Endothelial cell of umbilical vein (primary cell): ENCODE data around the gene YY1. TPM values are rescaled to one million over a fixed set of nuclear protein-coding genes. Genes with fewer than 3 reads are reported as not detected.

Source experiments
- BruUV-seq: library from RNA; stranded (reverse); fragments of 400-500 nt; replicated peaks from 2 replicates; lab custom pipeline; 2021; lab: Mats Ljungman, UMichigan
- CTCF ChIA-PET: fragments of 300-600, 350-600 bp; sonication (Branson Sonifier 250); formaldehyde crosslinking; loops from one replicate; lab custom pipeline; 2021; ENCODE audit warnings: antibody characterized with exemption, inconsistent platforms; lab: Charles Lee
- POLR2A ChIA-PET: fragments of 300-600, 350-600 bp; sonication (Branson Sonifier 250); formaldehyde crosslinking; loops from one replicate; lab custom pipeline; 2021; ENCODE audit warnings: antibody characterized with exemption, inconsistent platforms; lab: Charles Lee
- DNase-seq: peaks from one replicate; pipeline ENCODE4 v3.0.0-alpha.2; 2011; ENCODE audit warnings: low read depth, low spot score
- FAIRE-seq: peaks from 2 replicates; lab custom pipeline; 2011; peaks lifted over from hg19 to GRCh38; lab: Jason Lieb, UNC
- H2AFZ ChIP-seq: 2 replicates; pipeline ENCODE4 v1.6.0; 2012; ENCODE audit warnings: low read depth, low read length, control low read depth, inconsistent platforms
- H3K27ac ChIP-seq: 2 replicates; pipeline ENCODE4 v1.5.1; 2011; ENCODE audit warnings: low read depth, mild to moderate bottlenecking, control low read depth, low read length, moderate library complexity; ENCODE audit not compliant: insufficient read depth
- H3K27me3 ChIP-seq, 2 experiments: 2 replicates each; pipeline versions ENCODE4 v1.6.0 to v1.6.1; 2011; ENCODE audit warnings: low read length in 2 of 2, mixed read lengths in 1 of 2; ENCODE audit not compliant: control insufficient read depth in 2 of 2, insufficient read depth in 2 of 2
- H3K36me3 ChIP-seq, 2 experiments: 2 replicates in 1 of 2; 3 replicates in 1 of 2; pipeline ENCODE4 v1.5.1; 2011; ENCODE audit warnings: low read length in 2 of 2, mild to moderate bottlenecking in 1 of 2, moderate library complexity in 1 of 2; ENCODE audit not compliant: control insufficient read depth in 2 of 2, insufficient read depth in 2 of 2; ENCODE audit errors: extremely low read depth in 1 of 2
- H3K4me1 ChIP-seq: 3 replicates; pipeline ENCODE4 v1.5.1; 2011; ENCODE audit warnings: mild to moderate bottlenecking, low read length; ENCODE audit not compliant: control insufficient read depth, insufficient read depth; ENCODE audit errors: extremely low read depth
- H3K4me2 ChIP-seq: 2 replicates; pipeline ENCODE4 v1.6.1; 2011; ENCODE audit warnings: low read length, control low read depth, mixed read lengths; ENCODE audit not compliant: insufficient read depth
- H3K4me3 ChIP-seq, 3 experiments: fragments of 200-600 bp in 1 of 3; sonication (generic), shearing (Covaris generic) in 1 of 3; replicated peaks in 1 of 3; 2 replicates each; pipeline ENCODE4 v1.5.1; 2011 to 2016; ENCODE audit warnings: control low read depth in 3 of 3, low read length in 3 of 3, mild to moderate bottlenecking in 2 of 3, inconsistent platforms in 1 of 3, low read depth in 1 of 3, moderate library complexity in 1 of 3; ENCODE audit not compliant: insufficient read depth in 1 of 3
- H3K79me2 ChIP-seq: 2 replicates; pipeline ENCODE4 v1.6.0; 2012; ENCODE audit warnings: low read length, inconsistent platforms; ENCODE audit not compliant: control insufficient read depth, insufficient read depth
- H3K9ac ChIP-seq: replicated peaks from 2 replicates; pipeline ENCODE3; 2011; ENCODE audit warnings: low read length, control low read depth; ENCODE audit not compliant: insufficient read depth; ENCODE audit errors: extremely low read depth
- H3K9me1 ChIP-seq: replicated peaks from 3 replicates; pipeline ENCODE4 v1.6.0; 2011; ENCODE audit warnings: mild to moderate bottlenecking, low read length; ENCODE audit not compliant: control insufficient read depth, insufficient read depth; ENCODE audit errors: extremely low read depth
- H3K9me3 ChIP-seq: replicated peaks from 2 replicates; pipeline ENCODE4 v1.5.1; 2012; ENCODE audit warnings: low read length, inconsistent platforms; ENCODE audit not compliant: control insufficient read depth, insufficient read depth
- H4K20me1 ChIP-seq: replicated peaks from 2 replicates; pipeline ENCODE3; 2011; ENCODE audit warnings: mild to moderate bottlenecking, low read length; ENCODE audit not compliant: control insufficient read depth, insufficient read depth; ENCODE audit errors: extremely low read depth
- EZH2 ChIP-seq: IDR thresholded peaks from 2 replicates; pipeline ENCODE4 v1.6.1; 2012; ENCODE audit warnings: borderline replicate concordance, low read depth, mild to moderate bottlenecking, moderate library complexity, low read length, inconsistent platforms; ENCODE audit not compliant: severe bottlenecking
- FOS ChIP-seq: IDR thresholded peaks from 2 replicates; pipeline ENCODE4 v1.6.1; 2011; ENCODE audit warnings: mild to moderate bottlenecking, low read length, moderate library complexity, borderline replicate concordance; ENCODE audit not compliant: insufficient read depth
- GATA2 ChIP-seq: IDR thresholded peaks from 2 replicates; pipeline ENCODE4 v1.7.0; 2011; ENCODE audit warnings: low read depth, mild to moderate bottlenecking, moderate library complexity, mixed read lengths, low read length; ENCODE audit not compliant: insufficient read length, insufficient read depth
- JUN ChIP-seq: IDR thresholded peaks from 2 replicates; pipeline ENCODE4 v1.6.1; 2011; ENCODE audit warnings: borderline replicate concordance, low read depth; ENCODE audit not compliant: insufficient read length, insufficient read depth
- MYC ChIP-seq: IDR thresholded peaks from one replicate; pipeline ENCODE4 v1.6.1; 2011; ENCODE audit warnings: mild to moderate bottlenecking, low read depth, low read length
- POLR2A ChIP-seq: IDR thresholded peaks from 2 replicates; pipeline ENCODE4 v1.6.1; 2012; ENCODE audit warnings: low read depth, mild to moderate bottlenecking, control low read depth, low read length
- POLR2AphosphoS5 ChIP-seq: IDR thresholded peaks from 2 replicates; pipeline ENCODE4 v1.6.1; 2012; ENCODE audit warnings: low read depth, mild to moderate bottlenecking, control low read depth, low read length, moderate library complexity; ENCODE audit not compliant: insufficient read depth
- dilution Hi-C: fragments of 300-500 bp; cut with MboI; formaldehyde crosslinking; loops from one replicate; pipeline ENCODE4 v1.15.0; 2019; ENCODE audit warnings: low sequenced_read_pairs; ENCODE audit not compliant: extremely low pct_ligation_motif_present
- intact Hi-C: fragments of 100-400 bp; cut with micrococcal nuclease; formaldehyde crosslinking; loops from one replicate; pipeline ENCODE4 v1.10.0; 2022
- polyA plus RNA-seq, 4 experiments: library from polyadenylated mRNA; depleted of rRNA in 3 of 4; stranded (reverse) in 3 of 4; unstranded in 1 of 4; fragments of >200 nt; gene quantifications; 2 replicates each; pipeline versions ENCODE4 v1.2.1 to v1.2.3, GENCODE V29; 2011 to 2012; ENCODE audit warnings: missing spikeins in 1 of 4
- total RNA-seq: library from RNA; stranded (reverse); gene quantifications from 2 replicates; pipeline ENCODE4 v1.2.3, GENCODE V29; 2021
- TF ChIP-seq, protein P1 (sequence below): IDR thresholded peaks from 2 replicates; pipeline ENCODE4 v1.6.1; 2011; ENCODE audit not compliant: insufficient read depth, insufficient read length
- TF ChIP-seq, protein P2 (sequence below), 2 donors: IDR thresholded peaks; 1 replicate in 1 of 2; 2 replicates in 1 of 2; pipeline ENCODE4 v1.5.1; 2011; ENCODE audit warnings: low read length in 2 of 2, mild to moderate bottlenecking in 2 of 2, moderate library complexity in 2 of 2, control low read depth in 1 of 2, inconsistent platforms in 1 of 2, low read depth in 1 of 2; ENCODE audit not compliant: insufficient read depth in 1 of 2; ENCODE audit errors: extremely low read depth in 1 of 2

YY1 gene
- total and polyA plus RNA-seq, 2 donors (not counting 3 experiments of a cell fraction or from before 2014, with no cell fraction given), result 23.5 to 78.6 TPM

DNA sequence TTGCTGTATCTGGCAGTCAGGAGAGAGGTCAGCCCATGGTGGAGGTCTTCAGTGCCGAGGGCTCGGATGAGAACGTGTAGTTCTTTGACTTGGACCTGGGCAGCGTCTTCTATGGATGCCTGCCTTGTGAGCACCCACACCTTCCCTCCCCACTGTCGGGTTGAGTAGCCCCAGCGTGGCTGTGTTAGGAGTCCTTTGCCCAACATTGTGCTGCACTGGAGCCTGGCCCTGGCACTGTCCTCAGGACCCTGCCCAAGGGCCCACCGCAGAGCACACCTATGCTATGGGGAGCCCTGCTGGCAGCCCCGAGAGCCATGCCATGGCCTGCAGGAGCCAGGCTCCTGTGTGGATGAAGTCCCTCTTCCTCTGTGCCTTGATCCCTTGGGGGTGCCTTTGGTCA, 40.6 kb downstream of the YY1 start:
- dilution Hi-C loops (no loop called here), intact Hi-C loops (no loop called here)
- Histone ChIP-seq H3K4me3 (no peak overlapping the region), H3K27me3 (no peaks in the 10 kb centered on the region), H3K9me1 (no peaks in the 10 kb centered on the region), H3K79me2 (peaks cover 57% of the 10 kb centered on the region), H3K4me2 (no peak overlapping the region), H3K27ac (no peak overlapping the region), H3K9me3 (no peaks in the 10 kb centered on the region), H2AFZ (no peak overlapping the region), H4K20me1 (no peaks in the 10 kb centered on the region), H3K4me1 (peaks cover 19% of the 10 kb centered on the region), H3K36me3 (peaks cover 0 to 11% of the 10 kb centered on the region in 2 experiments), H3K9ac (no peak overlapping the region)
- ChIA-PET POLR2A (no interaction called here), CTCF (interaction anchor here (1.3 to 1.5 kb wide), 4 partner anchors 10 to 171 kb away, joined by 4 to 13 read pairs (median 4); no protein-coding TSS in a partner anchor)
- DNase-seq (no peak), FAIRE-seq (no peak)
- no peak for TF ChIP-seq GATA2
- no peak for TF ChIP-seq POLR2AphosphoS5
- BruUV-seq, result no TSS peak

DNA sequence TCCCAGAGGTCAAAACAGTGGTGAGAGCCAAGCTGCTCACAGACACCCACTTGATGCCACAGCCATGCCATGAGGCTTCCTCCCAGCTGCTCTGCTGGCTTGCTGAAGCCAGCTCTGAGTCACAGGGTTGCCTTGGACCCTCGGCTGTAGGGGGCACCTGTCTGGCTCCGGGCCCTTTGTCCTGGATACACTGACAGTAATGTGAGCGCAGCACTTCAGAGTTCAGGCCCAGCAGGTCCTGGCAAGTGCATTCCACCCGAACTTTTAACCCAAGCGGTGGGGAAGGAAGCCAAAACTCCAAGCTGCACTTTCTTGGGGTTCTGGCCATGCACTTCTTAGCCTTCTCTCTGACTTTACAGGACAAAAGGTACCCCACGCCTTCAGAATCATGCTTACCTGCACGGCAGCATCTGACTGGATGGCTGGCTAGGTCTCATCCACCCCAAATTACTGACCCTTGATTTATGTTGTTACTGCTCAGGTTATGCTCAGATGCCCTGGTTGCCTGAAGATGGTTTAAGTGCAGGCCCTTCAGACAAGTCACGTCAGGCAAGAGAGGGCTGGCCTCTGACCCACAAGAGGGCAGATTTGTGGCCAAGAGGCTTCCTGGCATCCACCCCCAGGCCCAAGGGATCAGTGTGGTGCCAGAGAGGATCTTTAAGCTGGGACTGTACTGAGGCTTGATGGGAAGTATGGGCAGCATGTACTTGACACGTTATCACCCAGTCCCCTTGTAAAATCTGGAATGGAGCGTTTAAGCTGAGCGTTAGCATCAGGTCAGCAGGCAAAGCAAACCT, 42.5 kb downstream of the YY1 start:
- intact Hi-C loops, result no loop called here
- DNase-seq, result no peak
- Histone ChIP-seq H3K9ac (no peak overlapping the region), H3K27me3 (no peaks in the 10 kb centered on the region), H3K4me3 (no peak overlapping the region), H3K9me1 (no peaks in the 10 kb centered on the region), H3K4me2 (no peak overlapping the region), H3K79me2 (peaks cover 39% of the 10 kb centered on the region), H2AFZ (no peak overlapping the region), H3K4me1 (peaks cover 13% of the 10 kb centered on the region), H4K20me1 (no peaks in the 10 kb centered on the region), H3K9me3 (no peaks in the 10 kb centered on the region), H3K27ac (no peak overlapping the region), H3K36me3 (peaks cover 0 to 7% of the 10 kb centered on the region in 2 experiments)
- no TSS peak for BruUV-seq
- ChIA-PET POLR2A (no interaction called here), CTCF (interaction anchor here (1.4 kb wide), 1 partner anchor 19 kb away, joined by 3 read pairs; no protein-coding TSS in a partner anchor)
- peak; percentile 12 for FAIRE-seq
- TF ChIP-seq FOS (no peak), EZH2 (no peak), MYC (no peak), POLR2A (no peak), JUN (no peak), GATA2 (no peak), POLR2AphosphoS5 (no peak)
- TF ChIP-seq, protein P1, sequence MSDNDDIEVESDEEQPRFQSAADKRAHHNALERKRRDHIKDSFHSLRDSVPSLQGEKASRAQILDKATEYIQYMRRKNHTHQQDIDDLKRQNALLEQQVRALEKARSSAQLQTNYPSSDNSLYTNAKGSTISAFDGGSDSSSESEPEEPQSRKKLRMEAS, result no peak
- TF ChIP-seq, protein P2, sequence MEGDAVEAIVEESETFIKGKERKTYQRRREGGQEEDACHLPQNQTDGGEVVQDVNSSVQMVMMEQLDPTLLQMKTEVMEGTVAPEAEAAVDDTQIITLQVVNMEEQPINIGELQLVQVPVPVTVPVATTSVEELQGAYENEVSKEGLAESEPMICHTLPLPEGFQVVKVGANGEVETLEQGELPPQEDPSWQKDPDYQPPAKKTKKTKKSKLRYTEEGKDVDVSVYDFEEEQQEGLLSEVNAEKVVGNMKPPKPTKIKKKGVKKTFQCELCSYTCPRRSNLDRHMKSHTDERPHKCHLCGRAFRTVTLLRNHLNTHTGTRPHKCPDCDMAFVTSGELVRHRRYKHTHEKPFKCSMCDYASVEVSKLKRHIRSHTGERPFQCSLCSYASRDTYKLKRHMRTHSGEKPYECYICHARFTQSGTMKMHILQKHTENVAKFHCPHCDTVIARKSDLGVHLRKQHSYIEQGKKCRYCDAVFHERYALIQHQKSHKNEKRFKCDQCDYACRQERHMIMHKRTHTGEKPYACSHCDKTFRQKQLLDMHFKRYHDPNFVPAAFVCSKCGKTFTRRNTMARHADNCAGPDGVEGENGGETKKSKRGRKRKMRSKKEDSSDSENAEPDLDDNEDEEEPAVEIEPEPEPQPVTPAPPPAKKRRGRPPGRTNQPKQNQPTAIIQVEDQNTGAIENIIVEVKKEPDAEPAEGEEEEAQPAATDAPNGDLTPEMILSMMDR (IDR thresholded peaks at IDR 0.05; ENCODE audit: extremely low read depth in 1 of 2, insufficient read depth in 1 of 2, low read depth in 1 of 2, low read length in 2 of 2), result no peak
- dilution Hi-C loops, result no loop called here
